CD4-positive, CD25-positive, alpha-beta regulatory T cell (primary cell): ENCODE measurements around the gene SIPA1L3. TPM values are rescaled to one million over a fixed set of nuclear protein-coding genes. Genes with fewer than 3 reads are reported as not detected.
A peak's percentile ranks its signal among the peaks of the same experiment; 100 is the strongest.

Experiments
- ATAC-seq, 2 donors: fragments of 150-1000 bp; cut with Tn5 transposase; one replicate each; pipeline ENCODE4 v1.10.0; 2021; ENCODE audit warnings: low read depth in 2 of 2, moderate number of reproducible peaks in 2 of 2, moderate library complexity in 1 of 2
- DNase-seq, 3 donors: peaks; one replicate each; pipeline versions ENCODE4 v3.0.0 to v3.0.0-alpha.2; 2012 to 2022; ENCODE audit warnings: mixed read lengths in 1 of 3
- H3K27ac ChIP-seq: one replicate; pipeline ENCODE4 v1.7.0; 2013; ENCODE audit warnings: mild to moderate bottlenecking, low read length; ENCODE audit not compliant: insufficient read depth, poor library complexity, severe bottlenecking
- H3K27me3 ChIP-seq: one replicate; pipeline ENCODE4 v1.7.0; 2013; ENCODE audit warnings: low read length; ENCODE audit not compliant: control insufficient read depth, insufficient read depth
- H3K36me3 ChIP-seq: one replicate; pipeline ENCODE4 v1.7.0; 2013; ENCODE audit warnings: mild to moderate bottlenecking, low read length, moderate library complexity; ENCODE audit not compliant: control insufficient read depth, insufficient read depth
- H3K4me1 ChIP-seq: 2 replicates; pipeline ENCODE4 v1.7.0; 2013; ENCODE audit warnings: mild to moderate bottlenecking, low read length; ENCODE audit not compliant: insufficient read depth, control insufficient read depth, poor library complexity, severe bottlenecking
- H3K4me3 ChIP-seq: one replicate; pipeline ENCODE4 v1.7.0; 2013; ENCODE audit warnings: low read depth, mild to moderate bottlenecking, low read length, moderate library complexity
- H3K9me3 ChIP-seq, 2 experiments: 1 replicate in 1 of 2; 2 replicates in 1 of 2; pipeline ENCODE4 v1.7.0; 2013; ENCODE audit warnings: low read length in 2 of 2, mild to moderate bottlenecking in 1 of 2, moderate library complexity in 1 of 2; ENCODE audit not compliant: control insufficient read depth in 2 of 2
- H3K27ac Mint-ChIP-seq, 3 donors: one replicate each; pipeline ENCODE4 v1.8.0; 2020 to 2022; ENCODE audit warnings: mild to moderate bottlenecking in 3 of 3, mixed read lengths in 3 of 3, moderate library complexity in 2 of 3
- H3K27me3 Mint-ChIP-seq: one replicate; pipeline ENCODE4 v1.8.0; 2022; ENCODE audit warnings: mild to moderate bottlenecking, mixed read lengths
- H3K36me3 Mint-ChIP-seq: one replicate; pipeline ENCODE4 v1.8.0; 2020; ENCODE audit warnings: mixed read lengths
- H3K4me1 Mint-ChIP-seq, 4 donors: one replicate each; pipeline ENCODE4 v1.8.0; 2020 to 2022; ENCODE audit warnings: mixed read lengths in 4 of 4, mild to moderate bottlenecking in 1 of 4
- H3K4me3 Mint-ChIP-seq, 4 donors: one replicate each; pipeline ENCODE4 v1.8.0; 2020 to 2022; ENCODE audit warnings: mild to moderate bottlenecking in 4 of 4, mixed read lengths in 4 of 4, moderate library complexity in 3 of 4
- H3K9me3 Mint-ChIP-seq, 7 donors: one replicate each; pipeline ENCODE4 v1.8.0; 2020 to 2022; ENCODE audit warnings: mixed read lengths in 7 of 7, mild to moderate bottlenecking in 3 of 7, moderate library complexity in 2 of 7
- polyA plus RNA-seq, 4 donors: library from polyadenylated mRNA; unstranded; fragments of 300-500 nt; fragmentation: Illumina TruSeq; gene quantifications; one replicate each; pipeline ENCODE4 v1.2.3, GENCODE V29; 2021
- total RNA-seq: library from RNA; stranded (reverse); gene quantifications from one replicate; pipeline ENCODE4 v1.2.3, GENCODE V29; 2022

Gene SIPA1L3
- total and polyA plus RNA-seq, 5 donors from 2014 or later: 0.41 to 27.6 (median 1.7) TPM

GRCh38 chr19:38213911-38214625 is 307.1 kb downstream of the SIPA1L3 start:
- no peaks in the 10 kb centered on the region for H3K9me3 ChIP-seq
- no peaks in the 10 kb centered on the region for H3K36me3 ChIP-seq
- Mint-ChIP-seq H3K4me3 (peak overlapping the region in 2 of 4 donors; percentile 3 to 49), H3K36me3 (peaks cover 4% of the 10 kb centered on the region), H3K27ac (peak overlapping the region; percentile 8 to 71 (median 34)), H3K27me3 (peaks cover 58% of the 10 kb centered on the region), H3K4me1 (peaks cover 0 to 24% (median 11%) of the 10 kb centered on the region in 4 donors), H3K9me3 (peaks cover 0 to 3% (median 0%) of the 10 kb centered on the region in 7 donors)
- H3K27ac ChIP-seq: no peak overlapping the region
- peak; percentile 73 for ATAC-seq
- DNase-seq: peak; percentile 27 to 61 (median 45)
- no peak overlapping the region for H3K4me3 ChIP-seq
- H3K27me3 ChIP-seq: no peaks in the 10 kb centered on the region
- peaks cover 24% of the 10 kb centered on the region for H3K4me1 ChIP-seq

- Histone ChIP-seq H3K36me3 (no peaks in the 10 kb centered on the region), H3K9me3 (no peaks in the 10 kb centered on the region), H3K27ac (no peak overlapping the region), H3K4me3 (no peak overlapping the region), H3K4me1 (peaks cover 10% of the 10 kb centered on the region), H3K27me3 (peaks cover 2% of the 10 kb centered on the region)
- peaks cover 0 to 14% (median 10%) of the 10 kb centered on the region in 4 donors for H3K4me1 Mint-ChIP-seq
- no peak overlapping the region for H3K4me3 Mint-ChIP-seq
- H3K27me3 Mint-ChIP-seq: peaks cover 62% of the 10 kb centered on the region
- peaks cover 0 to 7% (median 0%) of the 10 kb centered on the region in 7 donors for H3K9me3 Mint-ChIP-seq
- H3K36me3 Mint-ChIP-seq: no peaks in the 10 kb centered on the region
- H3K27ac Mint-ChIP-seq: no peak overlapping the region
- DNase-seq: no peak
- no peak for ATAC-seq
These were observed 310.0 kb downstream of the SIPA1L3 start for GRCh38 chr19:38216785-38217641.

DNA sequence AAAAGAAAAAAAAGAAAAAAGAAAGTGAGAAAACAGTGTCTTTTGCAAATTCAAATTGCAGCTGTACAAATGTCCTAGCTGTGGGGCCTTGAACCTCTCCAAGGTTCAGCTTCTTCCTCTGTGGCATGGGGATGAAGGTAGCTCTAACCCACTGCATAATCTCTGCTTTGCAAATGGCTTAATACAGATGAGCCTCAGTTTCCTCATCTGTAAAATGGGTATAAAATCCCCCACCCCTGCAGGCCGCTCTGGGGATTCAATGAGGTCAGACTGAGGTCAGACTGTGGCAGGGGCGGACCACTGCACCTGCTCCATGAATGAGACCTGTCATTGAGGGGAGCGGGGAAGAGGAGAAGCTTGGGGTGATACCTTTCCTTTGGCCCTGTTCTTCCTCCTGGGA is 311.2 kb downstream of the SIPA1L3 start:
- peaks cover 10% of the 10 kb centered on the region for H3K4me1 ChIP-seq
- ATAC-seq: no peak
- no peak for DNase-seq
- no peak overlapping the region for H3K4me3 ChIP-seq
- H3K36me3 ChIP-seq: no peaks in the 10 kb centered on the region
- H3K4me1 Mint-ChIP-seq: peaks cover 5 to 14% (median 12%) of the 10 kb centered on the region in 4 donors
- H3K9me3 ChIP-seq: no peaks in the 10 kb centered on the region
- H3K4me3 Mint-ChIP-seq: no peak overlapping the region
- no peak overlapping the region for H3K27ac Mint-ChIP-seq
- no peak overlapping the region for H3K27ac ChIP-seq
- H3K9me3 Mint-ChIP-seq: peaks cover 0 to 7% (median 0%) of the 10 kb centered on the region in 7 donors
- no peaks in the 10 kb centered on the region for H3K36me3 Mint-ChIP-seq
- H3K27me3 Mint-ChIP-seq: peaks cover 57% of the 10 kb centered on the region
- peaks cover 7% of the 10 kb centered on the region for H3K27me3 ChIP-seq

GRCh38 chr19:38219221-38219620 is 312.2 kb downstream of the SIPA1L3 start:
- H3K27me3 ChIP-seq: peaks cover 10% of the 10 kb centered on the region
- H3K27me3 Mint-ChIP-seq: peaks cover 57% of the 10 kb centered on the region
- no peaks in the 10 kb centered on the region for H3K36me3 Mint-ChIP-seq

DNA sequence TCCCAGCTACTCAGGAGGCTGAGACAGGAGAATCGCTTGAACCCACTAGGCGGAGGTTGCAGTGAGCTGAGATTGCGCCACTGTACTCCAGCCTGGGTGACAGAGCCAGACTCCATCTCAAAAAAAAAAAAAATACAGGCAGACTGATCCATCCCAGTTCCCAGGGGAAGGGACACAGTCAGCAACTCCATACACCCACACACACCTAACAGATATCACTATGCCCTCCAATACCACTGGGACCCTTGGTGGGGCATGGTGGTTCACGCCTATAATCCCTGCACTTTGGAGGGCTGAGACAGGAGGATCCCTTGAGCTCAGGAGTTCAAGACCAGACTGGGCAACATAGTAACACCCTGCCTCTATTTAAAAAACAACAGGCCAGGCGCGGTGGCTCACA is 314.4 kb downstream of the SIPA1L3 start:
- Histone ChIP-seq H3K4me1 (peaks cover 14% of the 10 kb centered on the region), H3K9me3 (no peaks in the 10 kb centered on the region), H3K27me3 (peaks cover 10% of the 10 kb centered on the region), H3K4me3 (no peak overlapping the region), H3K36me3 (no peaks in the 10 kb centered on the region), H3K27ac (no peak overlapping the region)
- H3K27ac Mint-ChIP-seq: no peak overlapping the region
- H3K9me3 Mint-ChIP-seq: peaks cover 0 to 5% (median 0%) of the 10 kb centered on the region in 7 donors
- peaks cover 5 to 14% (median 11%) of the 10 kb centered on the region in 4 donors for H3K4me1 Mint-ChIP-seq
- H3K27me3 Mint-ChIP-seq: peaks cover 56% of the 10 kb centered on the region
- ATAC-seq (no peak), DNase-seq (no peak)
- H3K36me3 Mint-ChIP-seq: no peaks in the 10 kb centered on the region
- H3K4me3 Mint-ChIP-seq: no peak overlapping the region

More at GRCh38 chr19:38219221-38219620, 312.2 kb downstream of the SIPA1L3 start:
- Histone ChIP-seq H3K27ac (no peak overlapping the region), H3K4me3 (no peak overlapping the region), H3K9me3 (no peaks in the 10 kb centered on the region), H3K4me1 (peaks cover 11% of the 10 kb centered on the region), H3K36me3 (no peaks in the 10 kb centered on the region)
- peak overlapping the region in 1 of 3 donors; percentile 76 for H3K27ac Mint-ChIP-seq
- peaks cover 0 to 4% (median 0%) of the 10 kb centered on the region in 7 donors for H3K9me3 Mint-ChIP-seq
- no peak for ATAC-seq
- no peak for DNase-seq
- H3K4me1 Mint-ChIP-seq: peaks cover 9 to 13% (median 10%) of the 10 kb centered on the region in 4 donors
- no peak overlapping the region for H3K4me3 Mint-ChIP-seq

- H3K4me3 Mint-ChIP-seq: peak overlapping the region in 1 of 4 donors; percentile 48
These were observed 315.2 kb downstream of the SIPA1L3 start for GRCh38 chr19:38221919-38222830.

GRCh38 chr19:38223119-38223523 is 316.1 kb downstream of the SIPA1L3 start:
- H3K27me3 ChIP-seq: peaks cover 10% of the 10 kb centered on the region

More at GRCh38 chr19:38221919-38222830, 315.2 kb downstream of the SIPA1L3 start:
- H3K36me3 ChIP-seq: no peaks in the 10 kb centered on the region
- peaks cover 10% of the 10 kb centered on the region for H3K27me3 ChIP-seq
- no peak overlapping the region for H3K27ac ChIP-seq
- H3K36me3 Mint-ChIP-seq: peaks cover 5% of the 10 kb centered on the region
- peaks cover 11% of the 10 kb centered on the region for H3K4me1 ChIP-seq
- no peak overlapping the region for H3K27ac Mint-ChIP-seq
- peaks cover 64% of the 10 kb centered on the region for H3K27me3 Mint-ChIP-seq
- H3K4me1 Mint-ChIP-seq: peaks cover 7 to 15% (median 12%) of the 10 kb centered on the region in 4 donors
- ATAC-seq (no peak), DNase-seq (no peak)
- H3K9me3 Mint-ChIP-seq: peaks cover 0 to 8% (median 0%) of the 10 kb centered on the region in 7 donors
- H3K9me3 ChIP-seq: no peaks in the 10 kb centered on the region
- no peak overlapping the region for H3K4me3 ChIP-seq

More at GRCh38 chr19:38223119-38223523, 316.1 kb downstream of the SIPA1L3 start:
- Histone ChIP-seq H3K27ac (no peak overlapping the region), H3K36me3 (no peaks in the 10 kb centered on the region), H3K4me1 (peaks cover 11% of the 10 kb centered on the region), H3K4me3 (no peak overlapping the region), H3K9me3 (no peaks in the 10 kb centered on the region)
- no peak for DNase-seq
- H3K4me3 Mint-ChIP-seq: peak overlapping the region in 3 of 4 donors; percentile 2 to 60 (median 36)
- H3K9me3 Mint-ChIP-seq: peaks cover 0 to 8% (median 0%) of the 10 kb centered on the region in 7 donors
- H3K4me1 Mint-ChIP-seq: peaks cover 10 to 21% (median 15%) of the 10 kb centered on the region in 4 donors
- H3K27me3 Mint-ChIP-seq: peaks cover 69% of the 10 kb centered on the region
- ATAC-seq: no peak
- H3K27ac Mint-ChIP-seq: no peak overlapping the region
- peaks cover 5% of the 10 kb centered on the region for H3K36me3 Mint-ChIP-seq
